Spinal cord (tissue), 10 donors: ENCODE data around the gene KLHL21. TPM values are rescaled to one million over a fixed set of nuclear protein-coding genes. Genes with fewer than 3 reads are reported as not detected.

Experiments
- DNase-seq, 6 donors: peaks; one replicate each; pipeline versions ENCODE4 v3.0.0 to v3.0.0-alpha.2; 2013 to 2015; ENCODE audit warnings: low spot score in 6 of 6, low read depth in 4 of 6
- H3K27ac ChIP-seq: one replicate; pipeline ENCODE4 v1.5.1; 2013; ENCODE audit warnings: low read depth, low read length, control low read depth
- H3K27me3 ChIP-seq: one replicate; pipeline ENCODE4 v1.6.1; 2013; ENCODE audit warnings: low read length; ENCODE audit not compliant: control insufficient read depth, insufficient read depth
- H3K36me3 ChIP-seq: one replicate; pipeline ENCODE4 v1.6.1; 2013; ENCODE audit warnings: low read length; ENCODE audit not compliant: control insufficient read depth, insufficient read depth
- H3K4me1 ChIP-seq: one replicate; pipeline ENCODE4 v1.6.1; 2013; ENCODE audit warnings: low read length; ENCODE audit not compliant: control insufficient read depth, insufficient read depth
- H3K4me3 ChIP-seq: one replicate; pipeline ENCODE4 v1.5.1; 2013; ENCODE audit warnings: low read depth, low read length, control low read depth
- H3K9me3 ChIP-seq: one replicate; pipeline ENCODE4 v1.6.1; 2013; ENCODE audit warnings: low read length; ENCODE audit not compliant: control insufficient read depth, insufficient read depth
- WGBS: methylation state at CpG from one replicate; pipeline ENCODE4 v1.1.5; 2013; ENCODE audit warnings: missing lambda C conversion rate; ENCODE audit not compliant: insufficient coverage; 5-methylcytosine and 5-hydroxymethylcytosine counted together
- polyA plus RNA-seq, 2 donors: library from polyadenylated mRNA; unstranded; fragments of 120-200 nt; gene quantifications; one replicate each; pipeline ENCODE4 v1.2.1, GENCODE V29; 2013; ENCODE audit not compliant: insufficient read length in 2 of 2
- total RNA-seq, 2 donors: library from RNA; depleted of rRNA in 1 of 2; stranded (reverse); fragments of 120-200 nt in 1 of 2; fragments of >200 nt in 1 of 2; gene quantifications; one replicate each; pipeline versions ENCODE4 v1.2.3 to v1.2.4, GENCODE V29; 2013 to 2014
- donor health status: healthy.

Gene KLHL21
- total and polyA plus RNA-seq, 4 donors, result 17.0 to 28.9 (median 21.7) TPM

DNA sequence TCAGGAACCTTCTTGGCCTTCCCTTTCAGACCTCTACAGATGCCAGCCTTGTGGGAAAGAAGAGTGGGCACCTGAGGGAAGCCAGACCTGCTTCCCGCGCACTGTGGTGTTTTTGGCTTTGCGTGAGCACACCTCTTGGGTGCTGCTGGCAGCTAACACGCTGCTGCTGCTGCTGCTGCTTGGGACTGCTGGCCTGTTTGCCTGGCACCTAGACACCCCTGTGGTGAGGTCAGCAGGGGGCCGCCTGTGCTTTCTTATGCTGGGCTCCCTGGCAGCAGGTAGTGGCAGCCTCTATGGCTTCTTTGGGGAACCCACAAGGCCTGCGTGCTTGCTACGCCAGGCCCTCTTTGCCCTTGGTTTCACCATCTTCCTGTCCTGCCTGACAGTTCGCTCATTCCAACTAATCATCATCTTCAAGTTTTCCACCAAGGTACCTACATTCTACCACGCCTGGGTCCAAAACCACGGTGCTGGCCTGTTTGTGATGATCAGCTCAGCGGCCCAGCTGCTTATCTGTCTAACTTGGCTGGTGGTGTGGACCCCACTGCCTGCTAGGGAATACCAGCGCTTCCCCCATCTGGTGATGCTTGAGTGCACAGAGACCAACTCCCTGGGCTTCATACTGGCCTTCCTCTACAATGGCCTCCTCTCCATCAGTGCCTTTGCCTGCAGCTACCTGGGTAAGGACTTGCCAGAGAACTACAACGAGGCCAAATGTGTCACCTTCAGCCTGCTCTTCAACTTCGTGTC, 23.9 kb downstream of the KLHL21 start:
- H3K36me3 ChIP-seq, result peaks cover 22% of the 10 kb centered on the region
- H3K4me1 ChIP-seq, result peaks cover 41% of the 10 kb centered on the region
- WGBS, result 89% methylated on average over 14 of the region's 14 CpGs
- peak overlapping the region; percentile 62 for H3K4me3 ChIP-seq
- no peaks in the 10 kb centered on the region for H3K27me3 ChIP-seq
- H3K9me3 ChIP-seq, result no peaks in the 10 kb centered on the region
- DNase-seq, result no peak
- peak overlapping the region; percentile 94 for H3K27ac ChIP-seq

DNA sequence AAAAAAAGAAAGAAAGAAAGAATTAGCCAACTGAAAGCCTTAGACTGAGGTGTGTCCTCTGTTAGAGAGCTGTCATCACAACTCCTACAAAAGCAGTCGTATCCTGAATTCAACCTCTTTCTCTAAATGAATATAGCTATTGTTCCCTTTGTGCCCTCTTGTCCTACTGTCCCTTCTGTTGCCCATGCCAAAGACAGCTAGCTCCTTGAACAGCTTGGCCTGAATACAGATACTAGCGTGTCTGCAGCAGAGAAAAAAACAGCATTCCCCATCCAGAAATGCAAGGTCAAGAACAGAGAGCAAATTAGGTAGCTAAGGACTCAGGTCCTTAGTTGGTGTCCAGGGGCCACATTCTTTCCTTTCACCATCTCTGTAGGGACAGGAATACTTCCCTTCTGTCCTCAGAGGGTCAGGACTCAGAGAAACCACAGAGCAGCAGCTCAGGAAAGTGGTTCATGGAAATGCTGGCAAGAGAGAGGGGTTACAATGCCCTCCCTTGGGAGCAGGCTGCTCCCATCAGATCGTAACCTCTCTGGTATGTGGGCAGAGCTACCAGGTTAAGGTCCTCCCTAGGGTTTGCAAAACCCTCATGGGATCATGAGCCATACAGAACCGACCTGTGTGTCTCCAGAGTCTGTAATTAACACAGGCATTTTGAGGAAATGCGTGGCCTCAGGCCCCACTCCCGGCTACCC, 24.7 kb downstream of the KLHL21 start:
- Histone ChIP-seq H3K9me3 (no peaks in the 10 kb centered on the region), H3K4me3 (no peak overlapping the region), H3K27ac (peak overlapping the region; percentile 33), H3K36me3 (peaks cover 22% of the 10 kb centered on the region), H3K4me1 (peaks cover 41% of the 10 kb centered on the region), H3K27me3 (no peaks in the 10 kb centered on the region)
- DNase-seq, result peak in 2 of 6 donors; percentile 4 to 32
- 73% methylated on average over 5 of the region's 6 CpGs for WGBS

GRCh38 chr1:6574818-6575217, 27.9 kb downstream of the KLHL21 start:
- no peak overlapping the region for H3K27ac ChIP-seq
- no peak for DNase-seq
- 85% methylated on average over 14 of the region's 14 CpGs for WGBS

DNA sequence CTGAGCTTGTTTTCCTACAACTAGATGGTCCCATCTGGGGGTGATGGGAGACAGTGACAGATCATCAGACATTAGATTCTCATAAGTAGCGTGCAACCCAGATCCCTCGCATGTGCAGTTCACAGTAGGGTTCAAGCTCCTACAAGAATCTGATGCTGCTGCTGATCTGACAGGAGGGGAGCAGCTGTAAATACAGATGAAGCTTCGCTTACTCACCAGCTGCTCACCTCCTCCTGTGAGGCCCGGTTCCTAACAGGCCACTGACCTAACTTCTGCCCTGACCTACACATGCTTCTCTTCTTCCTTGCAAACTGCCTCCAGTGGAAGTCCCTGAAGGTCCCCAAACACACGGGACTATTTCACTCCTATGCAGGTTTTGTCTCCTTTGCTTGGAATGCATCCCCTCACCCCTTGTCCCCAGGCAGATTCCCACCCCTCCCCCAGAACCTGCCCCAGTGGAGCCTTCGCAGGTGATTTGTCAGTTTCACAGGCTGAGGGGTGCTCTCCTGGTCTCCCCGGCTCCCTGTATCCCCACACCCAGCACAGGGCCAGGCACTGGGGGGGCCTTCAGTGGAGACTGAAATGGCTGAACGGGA, 28.5 kb downstream of the KLHL21 start:
- DNase-seq, result no peak
- H3K4me3 ChIP-seq, result no peak overlapping the region
- H3K27ac ChIP-seq, result no peak overlapping the region
- no peaks in the 10 kb centered on the region for H3K9me3 ChIP-seq
- peaks cover 15% of the 10 kb centered on the region for H3K4me1 ChIP-seq
- 73% methylated on average over 8 of the region's 8 CpGs for WGBS
- no peaks in the 10 kb centered on the region for H3K27me3 ChIP-seq
- H3K36me3 ChIP-seq, result no peaks in the 10 kb centered on the region

More at GRCh38 chr1:6574818-6575217, 27.9 kb downstream of the KLHL21 start:
- Histone ChIP-seq H3K4me1 (peaks cover 21% of the 10 kb centered on the region), H3K9me3 (no peaks in the 10 kb centered on the region), H3K36me3 (no peaks in the 10 kb centered on the region), H3K4me3 (no peak overlapping the region), H3K27me3 (no peaks in the 10 kb centered on the region)

DNA sequence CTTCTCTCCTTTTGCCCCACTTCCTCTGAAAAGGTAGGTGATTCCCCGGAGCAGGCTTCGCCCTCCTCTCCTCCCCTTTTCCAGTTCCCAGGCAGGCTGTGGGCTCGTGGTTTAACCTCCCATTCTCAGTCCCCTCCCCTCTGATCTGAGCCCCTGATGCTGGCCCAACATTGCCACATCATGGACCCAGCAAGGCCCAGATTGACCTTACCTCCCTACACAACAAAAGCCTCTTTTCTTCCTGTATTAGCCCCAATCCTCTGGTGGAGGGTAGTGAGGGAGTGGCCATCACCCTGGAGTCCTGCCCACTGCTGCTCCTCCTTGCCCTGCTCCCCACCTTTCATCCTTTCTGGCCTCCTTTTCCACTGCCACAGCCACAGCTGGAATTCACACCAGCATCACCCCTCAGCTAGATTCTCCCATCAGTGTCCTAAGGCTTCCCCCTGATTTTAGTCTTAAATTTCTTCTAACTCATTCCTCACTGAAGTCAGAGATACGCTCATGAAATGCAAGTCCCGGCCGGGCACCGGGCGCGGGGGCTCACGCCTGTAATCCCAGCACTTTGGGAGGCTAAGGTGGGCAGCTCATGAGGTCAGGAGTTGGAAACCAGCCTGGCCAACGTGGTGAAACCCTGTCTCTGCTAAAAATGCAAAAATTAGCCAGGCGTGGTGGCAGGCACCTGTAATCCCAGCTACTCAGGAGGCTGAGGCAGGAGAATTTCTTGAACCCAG, 29.9 kb downstream of the KLHL21 start:
- H3K36me3 ChIP-seq, result no peaks in the 10 kb centered on the region

DNA sequence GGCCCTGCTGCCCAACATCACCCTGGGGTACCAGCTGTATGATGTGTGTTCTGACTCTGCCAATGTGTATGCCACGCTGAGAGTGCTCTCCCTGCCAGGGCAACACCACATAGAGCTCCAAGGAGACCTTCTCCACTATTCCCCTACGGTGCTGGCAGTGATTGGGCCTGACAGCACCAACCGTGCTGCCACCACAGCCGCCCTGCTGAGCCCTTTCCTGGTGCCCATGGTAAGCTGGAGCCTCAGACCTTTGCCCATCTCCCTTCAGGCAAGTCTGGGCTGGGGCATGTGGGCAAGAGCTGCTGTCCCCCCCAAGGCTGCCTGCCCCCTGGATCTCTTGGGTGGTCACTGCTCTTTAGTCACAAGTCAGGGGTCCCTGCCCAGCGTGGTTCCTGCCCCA, 31.7 kb downstream of the KLHL21 start:
- WGBS, result 61% methylated on average over 4 of the region's 5 CpGs
- no peaks in the 10 kb centered on the region for H3K36me3 ChIP-seq
- H3K4me1 ChIP-seq, result no peaks in the 10 kb centered on the region
- no peaks in the 10 kb centered on the region for H3K9me3 ChIP-seq
- H3K4me3 ChIP-seq, result no peak overlapping the region
- H3K27ac ChIP-seq, result no peak overlapping the region
- DNase-seq, result no peak
- no peaks in the 10 kb centered on the region for H3K27me3 ChIP-seq

More for the DNA sequence above, 29.9 kb downstream of the KLHL21 start:
- Histone ChIP-seq H3K4me3 (no peak overlapping the region), H3K27ac (no peak overlapping the region), H3K27me3 (no peaks in the 10 kb centered on the region), H3K4me1 (peaks cover 4% of the 10 kb centered on the region), H3K9me3 (no peaks in the 10 kb centered on the region)
- 67% methylated on average over 12 of the region's 12 CpGs for WGBS
- DNase-seq, result no peak

DNA sequence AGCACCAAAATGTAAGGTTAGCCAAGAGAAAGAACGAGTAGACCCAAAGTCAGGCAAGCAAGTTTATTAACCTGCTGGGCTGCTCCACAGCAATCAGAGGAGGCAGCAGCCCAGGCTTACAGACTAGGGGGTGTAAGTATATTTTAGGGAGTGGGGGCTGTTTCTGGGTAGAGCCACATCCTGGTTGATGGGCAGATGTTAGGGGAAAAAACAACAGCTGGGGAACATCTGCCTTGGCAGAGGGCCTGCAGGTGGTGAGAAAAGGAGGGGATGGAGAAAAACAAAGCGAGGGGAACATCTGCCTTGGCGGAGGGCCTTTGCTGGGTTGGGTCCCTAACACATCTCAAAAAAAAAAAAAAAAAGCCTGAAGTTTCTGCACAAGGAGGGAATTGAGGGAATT, 32.6 kb downstream of the KLHL21 start:
- Histone ChIP-seq H3K36me3 (no peaks in the 10 kb centered on the region), H3K27me3 (no peaks in the 10 kb centered on the region), H3K9me3 (no peaks in the 10 kb centered on the region), H3K4me1 (no peaks in the 10 kb centered on the region), H3K4me3 (no peak overlapping the region), H3K27ac (no peak overlapping the region)
- 69% methylated on average over 1 of the region's 3 CpGs for WGBS
- DNase-seq, result no peak

GRCh38 chr1:6569033-6569432, 33.6 kb downstream of the KLHL21 start:
- 93% methylated on average over 11 of the region's 11 CpGs for WGBS
- no peak for DNase-seq
- no peaks in the 10 kb centered on the region for H3K27me3 ChIP-seq

GRCh38 chr1:6560267-6560666, 42.4 kb downstream of the KLHL21 start:
- DNase-seq, result no peak
- Histone ChIP-seq H3K27ac (no peak overlapping the region), H3K27me3 (no peaks in the 10 kb centered on the region), H3K36me3 (no peaks in the 10 kb centered on the region), H3K4me3 (no peak overlapping the region), H3K4me1 (peaks cover 2% of the 10 kb centered on the region), H3K9me3 (no peaks in the 10 kb centered on the region)
- 67% methylated on average over 5 of the region's 9 CpGs for WGBS

More at GRCh38 chr1:6569033-6569432, 33.6 kb downstream of the KLHL21 start:
- no peak overlapping the region for H3K4me3 ChIP-seq
- no peaks in the 10 kb centered on the region for H3K4me1 ChIP-seq
- H3K9me3 ChIP-seq, result no peaks in the 10 kb centered on the region
- no peak overlapping the region for H3K27ac ChIP-seq
- H3K36me3 ChIP-seq, result no peaks in the 10 kb centered on the region
